Osteocyte (in vitro differentiated cells): ENCODE measurements around the gene TACC2. TPM values are rescaled to one million over a fixed set of nuclear protein-coding genes. Genes with fewer than 3 reads are reported as not detected.
A peak's percentile ranks its signal among the peaks of the same experiment; 100 is the strongest.

Experiments
- DNase-seq: peaks from one replicate; pipeline ENCODE4 v3.0.0; 2021; ENCODE audit warnings: mixed read lengths; ENCODE audit not compliant: unreplicated experiment; ENCODE audit errors: extremely low spot score
- H3K27ac Mint-ChIP-seq: one replicate; pipeline ENCODE4 v1.8.0; 2021; ENCODE audit warnings: mild to moderate bottlenecking, mixed read lengths; ENCODE audit not compliant: unreplicated experiment
- H3K27me3 Mint-ChIP-seq: one replicate; pipeline ENCODE4 v1.8.0; 2021; ENCODE audit warnings: mixed read lengths; ENCODE audit not compliant: unreplicated experiment
- H3K36me3 Mint-ChIP-seq: one replicate; pipeline ENCODE4 v1.8.0; 2021; ENCODE audit warnings: mixed read lengths; ENCODE audit not compliant: unreplicated experiment
- H3K4me1 Mint-ChIP-seq: one replicate; pipeline ENCODE4 v1.8.0; 2021; ENCODE audit warnings: mixed read lengths; ENCODE audit not compliant: unreplicated experiment
- H3K4me3 Mint-ChIP-seq: one replicate; pipeline ENCODE4 v1.8.0; 2021; ENCODE audit warnings: mild to moderate bottlenecking, moderate library complexity, mixed read lengths; ENCODE audit not compliant: unreplicated experiment
- H3K9me3 Mint-ChIP-seq: one replicate; pipeline ENCODE4 v1.8.0; 2021; ENCODE audit warnings: mixed read lengths; ENCODE audit not compliant: unreplicated experiment
- total RNA-seq: library from RNA; stranded (reverse); gene quantifications from 2 replicates; pipeline ENCODE4 v1.2.1, GENCODE V29; 2021
- TF ChIP-seq, protein P1 (sequence below): fragments of 200-600 bp; sonication (generic); IDR thresholded peaks from 2 replicates; pipeline ENCODE4 v1.5.0; 2021; ENCODE audit warnings: antibody characterized with exemption, mild to moderate bottlenecking, moderate library complexity

TACC2 gene
- total RNA-seq, 1 donor from 2014 or later, result 64.2 TPM

DNA sequence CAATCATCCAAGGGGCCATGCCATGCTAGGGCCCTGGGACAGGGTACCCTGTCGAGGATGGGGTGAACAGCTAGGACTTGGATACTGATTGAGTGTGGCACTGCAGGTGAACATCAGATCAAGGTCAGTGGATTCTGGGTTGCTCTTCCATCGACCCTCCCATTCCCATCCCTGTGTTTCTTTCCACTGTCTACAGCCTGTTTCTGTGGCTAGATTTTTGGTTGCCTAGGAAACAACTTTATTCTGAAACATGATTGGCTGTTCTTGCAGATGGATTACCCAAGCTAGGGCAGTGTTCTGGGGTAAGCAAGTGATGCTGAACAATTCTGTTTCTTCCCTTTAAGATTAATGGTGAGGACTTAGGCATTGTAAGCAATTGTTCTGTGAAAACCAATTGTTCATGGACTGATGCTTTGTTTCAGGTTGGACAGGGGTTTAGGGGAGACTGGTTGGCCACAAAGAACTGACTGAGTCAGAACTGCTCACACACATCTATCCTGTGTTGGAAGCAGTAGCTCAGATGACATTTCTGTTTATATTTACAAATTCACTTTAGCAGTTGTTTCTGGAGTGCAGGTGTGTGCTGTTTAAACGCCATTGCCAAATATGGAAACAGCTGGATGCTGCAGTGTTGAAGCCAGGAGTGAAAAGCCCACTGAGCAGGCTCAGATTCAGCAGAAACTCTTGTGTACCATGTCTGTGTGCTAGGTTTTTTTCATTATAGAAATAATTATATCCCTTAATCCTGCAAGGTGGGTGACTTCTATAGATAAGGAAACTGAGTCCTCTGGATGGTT lies 179.8 kb downstream of the TACC2 start:
- no peaks in the 10 kb centered on the region for H3K36me3 Mint-ChIP-seq
- TF ChIP-seq, protein P1, sequence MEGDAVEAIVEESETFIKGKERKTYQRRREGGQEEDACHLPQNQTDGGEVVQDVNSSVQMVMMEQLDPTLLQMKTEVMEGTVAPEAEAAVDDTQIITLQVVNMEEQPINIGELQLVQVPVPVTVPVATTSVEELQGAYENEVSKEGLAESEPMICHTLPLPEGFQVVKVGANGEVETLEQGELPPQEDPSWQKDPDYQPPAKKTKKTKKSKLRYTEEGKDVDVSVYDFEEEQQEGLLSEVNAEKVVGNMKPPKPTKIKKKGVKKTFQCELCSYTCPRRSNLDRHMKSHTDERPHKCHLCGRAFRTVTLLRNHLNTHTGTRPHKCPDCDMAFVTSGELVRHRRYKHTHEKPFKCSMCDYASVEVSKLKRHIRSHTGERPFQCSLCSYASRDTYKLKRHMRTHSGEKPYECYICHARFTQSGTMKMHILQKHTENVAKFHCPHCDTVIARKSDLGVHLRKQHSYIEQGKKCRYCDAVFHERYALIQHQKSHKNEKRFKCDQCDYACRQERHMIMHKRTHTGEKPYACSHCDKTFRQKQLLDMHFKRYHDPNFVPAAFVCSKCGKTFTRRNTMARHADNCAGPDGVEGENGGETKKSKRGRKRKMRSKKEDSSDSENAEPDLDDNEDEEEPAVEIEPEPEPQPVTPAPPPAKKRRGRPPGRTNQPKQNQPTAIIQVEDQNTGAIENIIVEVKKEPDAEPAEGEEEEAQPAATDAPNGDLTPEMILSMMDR, result no peak

DNA sequence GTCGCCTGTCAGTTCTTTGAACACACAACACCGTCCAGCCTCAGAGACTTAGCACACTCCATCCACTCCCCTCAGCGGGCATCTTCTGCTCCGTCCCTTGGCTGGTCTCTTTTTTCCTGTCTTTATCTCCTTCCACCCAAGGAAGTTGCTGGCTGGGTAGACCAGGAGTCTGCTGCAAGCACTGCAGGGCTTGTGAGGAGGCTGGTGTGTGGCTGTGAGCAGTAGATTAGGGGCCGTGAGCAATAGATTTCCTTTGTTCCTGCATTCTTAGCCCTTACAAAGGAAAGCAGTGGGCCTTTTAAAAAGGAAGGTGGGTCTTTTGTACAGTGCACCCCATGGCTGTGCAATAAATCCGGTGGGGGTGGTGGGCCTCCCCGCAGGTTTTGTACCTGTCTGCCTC lies 181.8 kb downstream of the TACC2 start:
- Mint-ChIP-seq H3K27ac (no peak overlapping the region), H3K27me3 (no peaks in the 10 kb centered on the region), H3K36me3 (no peaks in the 10 kb centered on the region), H3K9me3 (no peaks in the 10 kb centered on the region), H3K4me3 (no peak overlapping the region), H3K4me1 (peaks cover 38% of the 10 kb centered on the region)
- DNase-seq, result no peak
- TF ChIP-seq, protein P1, result no peak

More for the DNA sequence above, 179.8 kb downstream of the TACC2 start:
- peaks cover 52% of the 10 kb centered on the region for H3K4me1 Mint-ChIP-seq
- no peak for DNase-seq
- H3K9me3 Mint-ChIP-seq, result no peaks in the 10 kb centered on the region
- no peaks in the 10 kb centered on the region for H3K27me3 Mint-ChIP-seq
- H3K27ac Mint-ChIP-seq, result no peak overlapping the region
- no peak overlapping the region for H3K4me3 Mint-ChIP-seq

DNA sequence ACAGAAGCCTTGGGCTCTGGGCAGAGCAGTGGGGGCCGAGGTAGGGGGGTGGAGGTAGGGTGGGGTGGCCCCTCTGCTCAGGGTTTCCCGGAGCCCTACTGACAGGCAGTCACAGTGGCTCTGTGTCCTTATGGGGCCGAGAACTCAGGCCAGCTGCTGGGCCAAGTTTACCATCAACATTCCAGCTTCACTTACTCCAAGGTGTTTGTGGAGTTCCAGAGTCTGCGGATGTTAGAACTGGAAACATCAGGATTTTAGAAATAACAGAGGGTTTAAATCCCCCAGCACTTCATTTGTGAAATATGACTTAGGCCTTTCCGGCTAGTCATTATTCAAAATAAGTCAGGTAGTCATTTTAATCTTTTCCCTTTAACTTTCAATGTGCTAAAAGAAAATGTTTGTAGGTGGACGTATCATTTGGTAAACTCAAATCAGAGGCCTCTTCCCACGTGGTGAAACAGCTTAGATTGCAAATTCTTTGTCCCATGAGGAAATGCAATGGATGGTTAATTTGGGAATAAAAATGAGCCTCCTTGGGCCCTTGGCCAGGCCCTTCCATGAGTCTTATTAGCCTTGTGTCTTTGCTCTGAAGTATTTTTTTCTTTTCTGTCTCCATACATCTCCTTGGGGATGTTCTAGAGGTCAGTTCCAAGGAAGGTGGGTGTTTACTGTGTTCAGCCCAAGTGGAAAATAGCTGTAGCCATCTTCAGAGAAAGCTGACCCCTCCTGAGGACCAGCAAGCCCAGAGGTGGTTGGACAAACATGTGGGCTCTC lies 182.5 kb downstream of the TACC2 start:
- Mint-ChIP-seq H3K9me3 (no peaks in the 10 kb centered on the region), H3K4me1 (peaks cover 37% of the 10 kb centered on the region), H3K27me3 (no peaks in the 10 kb centered on the region), H3K36me3 (no peaks in the 10 kb centered on the region), H3K27ac (peak overlapping the region; percentile 79), H3K4me3 (no peak overlapping the region)
- TF ChIP-seq, protein P1, result no peak
- DNase-seq, result no peak

DNA sequence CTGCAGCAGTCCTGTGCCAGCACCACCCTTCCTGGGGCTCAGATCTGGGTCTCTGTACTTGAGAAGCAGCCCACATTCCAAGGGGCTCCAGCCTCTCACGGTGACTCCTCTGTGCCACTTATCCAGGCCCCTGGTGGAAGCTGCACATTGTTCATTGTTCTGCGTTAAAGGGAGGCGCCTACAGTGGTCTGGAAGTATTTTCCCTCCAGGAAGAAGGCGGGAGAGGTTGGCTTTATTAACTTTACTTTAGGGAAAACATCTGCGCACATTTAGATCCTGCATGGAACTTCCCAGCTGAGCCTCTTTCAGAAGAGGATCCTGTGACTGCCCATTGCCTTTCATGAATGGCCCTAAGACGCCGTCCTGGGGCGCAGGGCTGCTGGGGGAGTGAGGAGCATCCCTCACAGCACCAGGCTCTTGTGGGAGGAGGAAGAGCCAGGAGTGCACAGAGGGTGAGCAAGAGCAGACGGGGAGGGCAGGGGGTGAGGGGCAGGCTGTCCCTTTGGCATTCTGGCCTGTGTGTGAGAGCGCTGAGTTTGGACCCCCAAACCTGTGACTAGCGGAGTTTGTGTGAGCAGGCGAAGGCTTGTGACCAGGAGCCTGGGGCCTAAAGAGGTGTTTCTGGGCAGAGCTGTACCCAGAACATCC lies 183.5 kb downstream of the TACC2 start:
- H3K9me3 Mint-ChIP-seq, result no peaks in the 10 kb centered on the region
- DNase-seq, result no peak
- peaks cover 42% of the 10 kb centered on the region for H3K4me1 Mint-ChIP-seq
- no peak overlapping the region for H3K4me3 Mint-ChIP-seq
- no peaks in the 10 kb centered on the region for H3K36me3 Mint-ChIP-seq
- peak overlapping the region; percentile 79 for H3K27ac Mint-ChIP-seq
- TF ChIP-seq, protein P1, result no peak
- H3K27me3 Mint-ChIP-seq, result no peaks in the 10 kb centered on the region

DNA sequence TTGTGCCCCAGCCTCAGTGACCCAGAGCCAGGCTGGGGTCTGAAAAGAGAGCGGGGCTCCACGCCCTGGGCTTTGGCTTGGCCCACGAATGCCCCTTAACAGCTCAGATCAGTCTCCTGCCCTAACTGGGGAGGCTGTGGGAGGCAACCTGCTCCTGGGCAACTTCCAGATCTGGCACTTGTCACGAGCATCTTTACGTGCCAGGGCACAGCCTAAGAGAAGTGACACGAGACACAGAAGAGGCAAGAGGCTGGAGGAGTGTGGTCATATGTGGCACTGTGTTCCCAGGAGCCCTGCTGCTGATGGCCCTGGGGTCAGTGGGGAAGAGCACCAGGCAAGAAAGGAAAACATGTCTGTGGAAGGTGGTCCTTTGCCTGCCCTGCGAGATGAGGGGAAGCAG lies 184.4 kb downstream of the TACC2 start:
- TF ChIP-seq, protein P1, result no peak
- Mint-ChIP-seq H3K9me3 (no peaks in the 10 kb centered on the region), H3K27me3 (no peaks in the 10 kb centered on the region), H3K36me3 (no peaks in the 10 kb centered on the region), H3K4me1 (peaks cover 46% of the 10 kb centered on the region), H3K27ac (no peak overlapping the region), H3K4me3 (no peak overlapping the region)
- DNase-seq, result no peak
